ENCODE data around the gene ATL2.

The ATL2 gene

DNA sequence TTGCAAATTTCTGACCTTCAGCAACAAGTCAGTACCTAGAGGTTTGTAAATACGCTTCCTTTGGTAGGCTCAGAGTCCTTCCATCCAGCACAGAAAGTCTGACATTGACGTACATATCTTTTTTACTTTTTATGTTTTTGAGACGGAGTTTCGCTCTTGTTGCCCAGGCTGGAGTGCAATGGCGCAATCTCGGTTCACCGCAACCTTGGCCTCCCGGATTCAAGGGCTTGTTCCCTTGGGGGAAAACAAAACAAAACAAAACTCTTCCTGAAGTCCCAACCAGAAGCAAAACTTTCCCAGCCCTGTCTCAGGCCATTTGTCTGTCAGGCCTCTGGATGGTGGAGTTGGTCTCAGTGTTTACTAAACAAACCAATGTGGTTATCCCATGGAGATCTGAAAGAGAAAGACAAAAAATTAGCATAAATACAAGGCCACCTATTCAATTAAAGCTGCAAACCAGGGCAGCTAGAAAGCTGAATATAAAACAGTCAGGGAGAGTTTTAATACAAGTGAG, 29.6 kb upstream of the ATL2 start:
- TF ChIP-seq, protein P1, sequence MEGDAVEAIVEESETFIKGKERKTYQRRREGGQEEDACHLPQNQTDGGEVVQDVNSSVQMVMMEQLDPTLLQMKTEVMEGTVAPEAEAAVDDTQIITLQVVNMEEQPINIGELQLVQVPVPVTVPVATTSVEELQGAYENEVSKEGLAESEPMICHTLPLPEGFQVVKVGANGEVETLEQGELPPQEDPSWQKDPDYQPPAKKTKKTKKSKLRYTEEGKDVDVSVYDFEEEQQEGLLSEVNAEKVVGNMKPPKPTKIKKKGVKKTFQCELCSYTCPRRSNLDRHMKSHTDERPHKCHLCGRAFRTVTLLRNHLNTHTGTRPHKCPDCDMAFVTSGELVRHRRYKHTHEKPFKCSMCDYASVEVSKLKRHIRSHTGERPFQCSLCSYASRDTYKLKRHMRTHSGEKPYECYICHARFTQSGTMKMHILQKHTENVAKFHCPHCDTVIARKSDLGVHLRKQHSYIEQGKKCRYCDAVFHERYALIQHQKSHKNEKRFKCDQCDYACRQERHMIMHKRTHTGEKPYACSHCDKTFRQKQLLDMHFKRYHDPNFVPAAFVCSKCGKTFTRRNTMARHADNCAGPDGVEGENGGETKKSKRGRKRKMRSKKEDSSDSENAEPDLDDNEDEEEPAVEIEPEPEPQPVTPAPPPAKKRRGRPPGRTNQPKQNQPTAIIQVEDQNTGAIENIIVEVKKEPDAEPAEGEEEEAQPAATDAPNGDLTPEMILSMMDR (IDR thresholded peaks at IDR 0.05; ENCODE audit: borderline replicate concordance, control extremely low read depth, extremely low read depth, insufficient read depth, missing control alignments): no peak
- DNase-seq (ENCODE audit: low spot score): no peak
- in situ Hi-C loops (cut with MboI; ENCODE audit: low sequenced_read_pairs, unreplicated experiment): no loop called here

DNA sequence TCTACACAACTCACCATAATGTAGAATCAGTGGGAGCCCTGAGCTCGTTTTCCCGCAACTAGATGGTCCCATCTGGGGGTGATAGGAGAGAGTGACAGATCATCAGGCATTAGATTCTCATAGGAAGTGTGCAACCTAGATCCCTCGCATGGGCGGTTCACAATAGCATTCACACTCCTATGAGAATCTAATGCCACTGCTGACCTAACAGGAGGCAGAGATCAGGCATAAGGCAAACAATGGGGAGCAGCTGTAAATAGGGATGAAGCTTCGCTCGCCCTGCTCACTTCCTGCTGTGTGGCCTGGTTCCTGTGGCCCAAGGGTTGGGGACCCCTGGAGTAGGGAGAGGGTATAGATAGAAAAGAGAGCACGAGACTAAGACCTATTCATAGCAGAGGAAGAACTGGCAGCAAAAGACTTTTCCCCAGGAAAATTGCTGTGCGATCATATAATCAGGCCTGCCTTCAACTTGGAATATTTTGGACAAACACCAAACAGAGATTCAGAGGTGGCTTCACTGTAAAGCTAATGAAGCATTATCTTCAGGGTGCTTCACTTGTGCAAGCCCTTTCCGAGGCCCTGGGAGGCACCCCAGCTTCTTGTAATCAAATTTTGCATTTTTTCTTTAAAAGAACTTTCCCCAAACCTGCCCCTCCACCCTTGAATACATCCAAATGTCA, 29.0 kb upstream of the ATL2 start:
- TF ChIP-seq, protein P1 (IDR thresholded peaks at IDR 0.05; ENCODE audit: borderline replicate concordance, control extremely low read depth, extremely low read depth, insufficient read depth, missing control alignments): no peak
- in situ Hi-C loops (cut with MboI; ENCODE audit: low sequenced_read_pairs, unreplicated experiment): no loop called here
- no peak for DNase-seq (ENCODE audit: low spot score)

DNA sequence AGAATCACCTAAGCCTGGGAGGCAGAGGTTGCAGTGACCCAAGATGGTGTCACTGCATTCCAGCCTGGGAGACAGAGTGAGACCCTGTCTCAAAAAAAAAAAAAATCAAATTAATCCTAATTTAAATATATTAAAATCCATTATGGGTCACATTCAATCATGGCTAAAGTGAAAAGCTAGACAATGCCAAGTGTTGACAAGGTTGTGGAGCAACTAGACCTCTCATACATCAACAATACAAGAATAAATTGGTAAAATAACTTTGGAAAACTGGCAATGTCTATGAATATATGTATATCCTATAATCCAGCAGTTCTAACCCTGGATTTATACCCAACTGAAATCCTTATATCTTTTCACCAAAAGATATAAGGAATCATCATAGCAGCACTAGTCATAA, 23.4 kb upstream of the ATL2 start:
- in situ Hi-C loops (cut with MboI; ENCODE audit: low sequenced_read_pairs, unreplicated experiment): no loop called here
- TF ChIP-seq, protein P1 (IDR thresholded peaks at IDR 0.05; ENCODE audit: borderline replicate concordance, control extremely low read depth, extremely low read depth, insufficient read depth, missing control alignments): no peak
- DNase-seq (ENCODE audit: low spot score): no peak

DNA sequence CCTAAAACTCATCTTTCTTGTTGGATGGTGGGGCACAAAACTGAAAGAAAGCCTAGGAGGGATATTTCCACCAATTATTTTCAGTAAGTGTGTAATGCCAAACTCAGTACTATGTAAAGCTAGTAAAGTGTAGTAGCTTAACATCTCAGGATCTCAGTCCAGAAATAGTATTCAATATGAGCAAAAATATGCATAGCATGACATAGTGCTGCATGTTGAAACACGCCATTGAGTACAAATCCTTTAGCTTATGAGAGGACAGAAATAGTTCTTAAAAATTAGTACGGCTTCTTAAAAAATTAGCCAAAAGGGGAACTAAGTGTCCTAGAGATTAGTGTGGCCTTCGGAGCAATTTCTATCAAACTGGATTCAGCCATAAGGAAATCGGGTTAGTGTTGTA, 21.7 kb upstream of the ATL2 start:
- in situ Hi-C loops (cut with MboI; ENCODE audit: low sequenced_read_pairs, unreplicated experiment): no loop called here
- TF ChIP-seq, protein P1 (IDR thresholded peaks at IDR 0.05; ENCODE audit: borderline replicate concordance, control extremely low read depth, extremely low read depth, insufficient read depth, missing control alignments): no peak

DNA sequence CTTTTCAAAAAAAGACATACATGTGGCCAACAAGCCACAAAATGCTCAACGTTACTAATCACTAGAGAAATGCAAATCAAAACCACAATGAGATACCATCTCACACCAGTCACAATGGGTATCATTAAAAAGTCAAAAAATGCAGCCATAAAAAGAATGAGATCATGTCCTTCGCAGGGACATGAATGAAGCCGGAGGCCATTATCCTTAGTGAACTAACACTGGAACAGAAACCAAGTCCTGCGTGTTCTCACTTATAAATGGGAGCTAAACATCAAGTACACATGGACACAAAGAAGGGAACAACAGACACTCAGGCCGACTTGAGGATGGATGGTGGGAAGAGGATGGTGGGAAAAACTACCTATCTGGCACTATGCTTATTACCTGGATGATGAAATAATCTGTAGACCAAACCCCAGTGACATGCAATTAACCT, 17.8 kb upstream of the ATL2 start:
- in situ Hi-C loops (cut with MboI; ENCODE audit: low sequenced_read_pairs, unreplicated experiment): no loop called here
- TF ChIP-seq, protein P1 (IDR thresholded peaks at IDR 0.05; ENCODE audit: borderline replicate concordance, control extremely low read depth, extremely low read depth, insufficient read depth, missing control alignments): no peak
- DNase-seq (ENCODE audit: low spot score): no peak

More for the DNA sequence above, 21.7 kb upstream of the ATL2 start:
- DNase-seq (ENCODE audit: low spot score): no peak

DNA sequence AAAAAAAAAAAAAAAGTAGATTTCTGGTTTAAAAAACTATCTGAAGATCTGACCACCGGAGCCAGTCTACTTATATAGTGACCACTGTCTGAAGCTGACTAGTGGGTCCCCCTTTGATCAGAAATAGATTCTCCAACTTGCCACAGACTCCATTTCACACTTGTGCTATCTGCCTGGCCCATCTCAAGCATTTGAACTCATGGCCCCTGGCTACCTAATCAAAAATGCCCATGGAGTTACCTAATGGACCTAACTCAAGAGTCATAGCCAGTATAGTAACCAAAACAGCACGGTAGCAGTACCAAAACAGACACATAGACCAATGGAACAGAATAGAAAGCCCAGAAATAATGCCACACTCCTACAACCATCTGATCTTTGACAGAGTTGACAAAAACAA, 17.0 kb upstream of the ATL2 start:
- TF ChIP-seq, protein P1 (IDR thresholded peaks at IDR 0.05; ENCODE audit: borderline replicate concordance, control extremely low read depth, extremely low read depth, insufficient read depth, missing control alignments): no peak
- no peak for DNase-seq (ENCODE audit: low spot score)
- in situ Hi-C loops (cut with MboI; ENCODE audit: low sequenced_read_pairs, unreplicated experiment): no loop called here
